ENCODE measurements around the gene MNAT1.
"Not testable (repeated sequence)": the region's sequence is repeated elsewhere in the genome, so short reads cannot be mapped to it uniquely, and the experiment has no call there.

MNAT1 gene

DNA sequence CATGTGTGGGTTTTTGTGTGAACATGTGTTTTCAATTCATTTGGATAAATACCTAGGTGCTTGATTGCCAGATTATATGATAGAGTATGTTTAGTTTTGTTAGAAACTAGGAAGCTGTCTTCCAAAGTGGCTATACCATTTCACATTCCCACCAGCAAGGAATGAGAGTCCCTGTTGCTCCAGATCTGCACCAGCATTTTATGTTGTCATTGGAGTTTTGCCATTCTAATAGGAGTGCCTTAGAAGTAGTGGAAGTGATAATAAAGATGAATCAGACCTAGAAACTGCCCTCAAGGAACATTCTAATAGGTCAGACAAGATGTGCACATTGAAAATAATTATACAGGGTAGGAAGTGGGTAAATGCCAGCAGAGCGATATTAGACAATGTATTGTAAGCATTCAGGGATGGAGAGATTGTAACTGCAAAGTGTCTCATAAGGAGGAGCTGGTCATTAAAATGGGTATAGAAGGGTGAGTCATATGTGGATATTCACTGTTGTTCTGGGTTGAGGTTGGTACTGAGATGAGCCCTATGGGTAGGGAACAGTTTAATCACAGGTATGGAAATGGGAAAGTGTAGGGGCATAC is 71.4 kb downstream of the MNAT1 start:
- DNase-seq (ENCODE audit: low read depth) = no peak

DNA sequence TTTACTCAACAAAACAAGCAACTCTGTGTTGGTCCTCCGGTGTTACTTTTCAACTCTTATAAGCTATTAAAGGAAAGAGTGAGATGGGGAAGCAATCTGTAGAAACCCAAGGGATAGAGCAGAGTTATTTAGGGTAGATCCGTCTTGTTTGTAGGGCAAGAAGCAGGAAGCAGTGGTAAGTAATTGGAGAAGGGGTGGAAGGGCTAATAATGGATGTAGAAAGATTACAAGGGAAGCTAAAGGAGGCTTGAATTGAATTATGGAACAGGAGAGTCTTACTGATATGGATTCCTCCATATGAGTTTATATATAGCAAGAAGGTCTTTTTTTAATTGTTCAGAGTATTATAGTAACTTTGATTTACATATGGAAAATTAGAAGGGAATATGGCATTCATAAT is 72.7 kb downstream of the MNAT1 start:
- DNase-seq (ENCODE audit: low read depth) = no peak

DNA sequence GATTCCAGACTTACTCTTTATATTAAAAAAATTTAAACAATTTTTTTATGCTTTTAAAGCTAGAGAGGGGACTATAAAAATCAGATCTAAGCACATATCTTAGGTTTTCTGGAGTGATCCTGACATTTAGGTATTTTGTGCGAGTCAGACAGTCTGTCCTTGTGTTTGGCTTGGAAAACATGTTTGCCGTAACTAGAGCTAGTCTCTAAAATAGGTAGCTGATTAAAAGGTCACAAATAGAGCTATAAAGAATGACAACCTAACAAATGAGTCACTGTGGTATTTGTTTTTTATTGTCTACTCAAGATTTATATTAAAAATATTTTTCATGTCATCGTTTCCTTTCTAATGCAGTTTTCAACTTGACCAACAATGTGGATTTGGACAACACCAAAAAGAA is 73.4 kb downstream of the MNAT1 start:
- no peak for DNase-seq (ENCODE audit: low read depth)

DNA sequence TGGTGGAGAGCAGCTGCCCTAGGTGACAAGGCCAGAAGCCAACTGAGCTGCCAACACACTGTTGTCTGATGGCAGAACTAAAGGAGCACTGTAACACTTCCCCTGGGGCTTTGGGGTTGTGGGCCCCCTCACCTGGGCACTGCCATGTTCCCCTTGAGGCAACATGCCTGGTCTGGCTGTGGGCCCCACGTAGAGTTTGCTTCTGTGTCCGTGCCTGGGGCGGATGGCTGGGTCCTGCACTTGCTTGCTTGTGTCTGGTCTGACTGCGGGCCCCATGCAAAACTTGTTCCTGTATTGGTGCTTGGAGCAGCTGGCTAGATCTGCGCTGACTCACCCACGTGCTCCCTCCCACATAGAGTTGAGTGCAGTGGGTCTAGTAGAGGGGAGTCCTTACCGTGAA is 78.4 kb downstream of the MNAT1 start:
- DNase-seq (ENCODE audit: low read depth) = no peak

DNA sequence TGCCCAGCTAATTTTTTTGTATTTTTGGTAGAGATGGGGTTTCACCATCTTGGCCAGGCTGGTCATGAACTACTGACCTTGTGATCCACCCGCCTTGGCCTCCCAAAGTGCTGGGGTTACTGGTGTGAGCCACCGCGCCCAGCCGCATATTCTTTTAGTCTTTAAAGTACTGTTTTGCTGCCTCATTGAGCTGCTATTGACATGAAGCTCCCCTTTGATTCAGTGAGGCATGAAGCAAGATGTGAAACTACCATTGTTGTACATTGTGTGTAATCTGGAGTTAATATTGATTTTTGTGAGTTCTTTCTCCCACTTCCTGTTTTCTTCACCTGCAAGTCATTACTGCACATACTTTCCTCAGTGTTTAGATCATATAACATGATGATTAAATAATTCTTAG is 80.8 kb downstream of the MNAT1 start:
- DNase-seq (ENCODE audit: low read depth) = no peak

DNA sequence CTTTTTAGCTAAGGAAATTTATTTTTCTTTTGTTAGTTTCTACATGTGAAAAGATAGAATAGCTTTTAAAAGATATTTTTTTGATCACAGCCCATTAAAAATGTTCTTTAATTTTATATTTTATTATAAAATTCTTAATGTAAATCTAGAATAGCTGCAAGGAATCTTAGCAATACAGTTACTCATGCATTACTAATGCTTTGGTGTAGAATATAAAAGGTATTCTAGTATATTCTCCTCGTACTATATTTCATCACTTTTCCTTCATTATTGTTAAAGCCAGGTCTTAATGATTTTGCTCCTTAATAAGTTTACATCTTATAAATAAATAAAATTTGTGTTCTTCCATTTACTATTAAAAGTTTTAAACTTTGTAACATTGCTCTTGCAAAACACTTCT is 82.6 kb downstream of the MNAT1 start:
- DNase-seq (ENCODE audit: low read depth) = no peak

DNA sequence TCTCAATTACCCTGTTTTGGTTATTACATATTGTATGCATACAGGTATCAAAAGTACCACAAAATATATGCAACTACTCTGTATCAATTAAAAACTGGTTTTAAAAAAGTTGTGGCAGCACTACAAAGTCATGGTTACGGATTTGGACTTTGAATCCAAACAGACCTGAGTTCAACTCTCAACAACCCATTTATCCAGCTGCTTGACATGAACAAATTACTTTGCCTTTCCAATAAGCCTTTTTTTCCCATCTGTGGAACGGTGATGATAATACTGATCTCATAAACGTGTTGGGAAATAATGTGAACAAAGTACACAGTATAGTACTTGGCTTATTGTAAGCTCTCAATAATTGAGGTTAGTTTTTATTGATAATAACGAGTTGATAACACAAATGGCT is 85.0 kb downstream of the MNAT1 start:
- no peak for DNase-seq (ENCODE audit: low read depth)

DNA sequence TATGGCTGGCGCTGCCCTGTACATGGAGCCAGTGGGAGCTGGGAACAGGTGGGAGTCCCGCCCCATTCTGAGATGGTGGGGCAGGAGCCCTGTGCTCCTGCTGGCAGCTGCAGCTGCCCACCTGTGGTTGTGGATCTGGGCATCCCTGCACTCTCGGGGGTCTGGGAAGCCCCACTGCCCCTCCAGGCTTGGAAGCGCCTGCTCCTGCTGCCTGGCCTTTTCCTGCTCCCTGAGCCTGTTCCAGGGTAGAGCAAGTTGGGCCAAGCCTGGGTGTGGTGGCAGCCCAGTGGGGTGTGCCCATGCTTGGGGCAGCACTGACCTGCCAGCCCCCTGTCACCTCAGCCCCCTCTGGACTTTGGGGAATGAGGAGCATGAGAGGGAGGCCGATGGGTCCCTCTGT is 104.0 kb downstream of the MNAT1 start:
- no peak for DNase-seq (ENCODE audit: low read depth)

DNA sequence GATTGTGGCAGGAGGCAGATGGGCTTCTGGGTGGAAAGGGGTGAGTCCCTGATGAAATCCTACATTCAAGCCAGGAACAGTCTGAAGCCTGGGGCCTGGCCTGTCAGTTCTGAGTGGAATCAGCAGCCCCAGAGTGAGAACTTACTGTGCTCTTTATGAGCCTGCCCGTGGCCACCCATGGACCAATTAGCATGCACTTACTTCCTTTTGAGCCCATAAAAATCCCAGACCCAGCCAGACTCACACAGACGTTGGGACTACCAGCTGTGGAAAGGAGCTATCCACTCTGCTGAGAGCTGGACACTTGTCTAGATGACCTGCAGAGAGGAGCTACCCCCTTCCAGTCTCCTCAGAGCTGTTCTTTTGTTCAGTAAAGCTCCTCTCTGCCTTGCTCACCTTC is 104.5 kb downstream of the MNAT1 start:
- DNase-seq (ENCODE audit: low read depth) = no peak

DNA sequence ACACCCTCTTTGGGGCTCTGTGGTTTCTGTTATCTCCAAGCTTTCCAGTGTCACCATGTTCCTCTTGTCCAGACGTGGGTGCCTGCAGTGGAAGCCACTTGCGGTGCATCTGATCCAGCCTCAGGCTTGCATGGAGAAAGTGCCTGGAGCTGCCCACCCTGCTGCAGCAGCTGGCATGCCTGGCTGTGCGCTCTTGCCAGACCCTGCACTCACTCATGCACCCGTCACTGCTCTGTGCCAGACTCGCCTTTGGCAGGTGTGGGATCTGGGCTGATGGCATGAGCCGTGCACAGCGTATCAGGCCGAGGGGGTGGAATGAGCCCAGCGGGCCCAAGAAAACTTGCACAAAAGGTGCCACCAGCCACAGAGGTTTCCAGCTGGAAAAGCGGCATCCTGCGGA is 105.1 kb downstream of the MNAT1 start:
- no peak for DNase-seq (ENCODE audit: low read depth)

DNA sequence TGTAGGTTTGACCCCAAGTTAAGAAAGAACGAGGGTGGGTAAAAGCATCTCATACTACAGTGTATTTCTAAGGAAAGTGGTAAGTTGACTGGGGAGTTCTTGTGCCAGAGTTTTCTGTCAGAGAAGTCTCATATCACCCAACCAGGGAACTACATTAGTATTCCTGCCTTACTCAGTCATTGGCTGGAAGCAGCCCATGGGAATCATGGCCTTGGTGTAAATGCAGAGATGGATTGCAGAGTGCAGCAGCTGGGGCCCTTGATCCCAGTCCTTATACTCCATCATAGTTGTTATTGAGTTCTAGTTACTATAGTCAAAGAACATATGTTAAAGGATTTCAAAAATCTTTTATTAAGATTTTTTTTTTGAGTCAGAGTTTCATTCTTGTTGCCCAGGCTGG is 105.8 kb downstream of the MNAT1 start:
- DNase-seq (ENCODE audit: low read depth) = no peak

DNA sequence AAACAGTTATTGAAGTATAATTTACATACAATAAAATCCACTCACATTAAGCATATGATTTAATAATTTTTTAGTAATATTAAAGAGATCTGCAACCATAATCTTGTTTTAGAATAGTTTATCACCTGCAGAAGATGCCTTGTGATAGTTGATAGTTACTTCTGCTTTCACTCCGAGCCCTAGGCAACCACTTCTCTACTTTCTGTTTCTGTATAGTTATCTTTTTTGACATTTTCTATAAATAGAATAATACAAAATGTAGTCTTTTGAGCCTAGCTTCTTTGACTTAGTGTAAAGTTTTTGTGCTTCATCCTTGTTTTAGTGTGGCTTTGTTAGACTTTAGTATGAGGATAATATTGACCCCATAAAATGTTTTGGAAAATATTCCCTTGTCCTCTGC is 111.0 kb downstream of the MNAT1 start:
- DNase-seq (ENCODE audit: low read depth) = no peak

DNA sequence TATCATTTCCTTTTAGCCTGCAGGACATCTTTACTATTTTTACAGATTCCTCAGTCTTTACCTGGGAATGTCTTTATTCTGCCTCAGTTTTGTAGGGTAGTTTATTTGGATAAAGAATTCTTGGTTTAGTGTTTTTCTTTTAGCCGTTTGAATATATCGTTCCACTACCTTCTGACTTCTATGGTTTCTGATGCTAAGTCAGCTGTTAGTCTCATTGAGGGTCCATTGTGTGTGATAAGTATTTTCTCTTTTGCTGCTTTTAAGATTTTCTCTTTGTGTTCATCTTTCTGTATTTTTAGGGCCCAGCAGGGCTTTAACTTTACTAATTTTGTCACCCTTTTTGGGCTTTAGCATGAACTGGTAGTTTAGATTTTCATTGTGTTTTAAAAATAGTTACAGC is 113.5 kb downstream of the MNAT1 start:
- no peak for DNase-seq (ENCODE audit: low read depth)

DNA sequence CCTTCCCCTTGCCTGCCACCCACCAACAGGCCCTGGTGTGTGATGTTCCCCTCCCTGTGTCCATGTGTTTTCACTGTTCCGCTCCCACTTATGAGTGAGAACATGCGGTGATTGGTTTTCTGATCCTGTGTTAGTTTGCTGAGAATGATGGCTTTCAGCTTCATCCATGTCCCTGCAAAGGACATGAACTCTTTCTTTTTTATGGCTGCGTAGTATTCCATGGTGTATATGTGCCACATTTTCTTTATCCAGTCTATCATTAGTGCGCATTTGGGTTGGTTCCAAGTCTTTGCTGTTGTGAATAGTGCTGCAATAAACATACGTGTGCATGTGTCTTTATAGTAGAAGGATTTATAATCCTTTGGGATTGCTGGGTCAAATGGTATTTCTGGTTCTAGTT is 117.1 kb downstream of the MNAT1 start:
- not testable (repeated sequence) for DNase-seq (ENCODE audit: low read depth)

DNA sequence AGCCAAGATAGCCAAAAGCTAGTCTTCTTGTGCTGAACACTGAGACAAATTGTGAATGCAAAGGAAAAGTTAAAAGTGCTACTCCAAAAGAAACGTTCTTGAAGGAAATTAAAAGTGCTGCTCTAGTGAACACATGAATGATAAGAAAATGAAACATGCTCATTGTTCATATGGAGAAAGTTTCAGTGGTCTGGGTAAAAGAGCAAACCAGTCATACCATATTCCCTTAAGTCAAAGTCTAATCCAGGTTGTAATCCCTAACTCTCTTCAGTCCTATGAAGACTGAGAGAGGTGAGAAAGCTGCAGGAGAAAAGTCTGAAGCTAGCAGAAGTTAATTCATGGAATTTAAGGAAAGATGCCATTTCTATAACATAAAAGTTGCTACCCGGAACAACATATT is 121.5 kb downstream of the MNAT1 start:
- no peak for DNase-seq (ENCODE audit: low read depth)

DNA sequence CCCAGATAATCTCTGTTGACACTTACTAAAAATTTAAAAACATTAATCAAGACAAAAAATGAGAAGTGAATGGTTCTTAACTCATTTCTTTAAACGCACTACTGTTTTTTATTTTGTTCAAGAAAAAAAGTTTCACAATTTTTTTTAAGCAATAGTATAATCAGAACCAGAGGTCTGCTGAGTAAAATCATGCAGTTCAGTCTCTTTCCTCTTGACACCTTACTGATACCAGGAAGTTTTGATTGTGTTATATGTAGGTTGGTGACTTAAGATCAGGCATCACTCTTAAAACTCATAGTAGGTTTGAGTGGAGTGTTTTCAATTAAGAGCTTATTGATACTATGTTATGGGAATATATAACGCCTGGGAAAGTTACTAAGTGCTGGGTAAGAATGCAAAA is 125.0 kb downstream of the MNAT1 start:
- DNase-seq (ENCODE audit: low read depth) = no peak

DNA sequence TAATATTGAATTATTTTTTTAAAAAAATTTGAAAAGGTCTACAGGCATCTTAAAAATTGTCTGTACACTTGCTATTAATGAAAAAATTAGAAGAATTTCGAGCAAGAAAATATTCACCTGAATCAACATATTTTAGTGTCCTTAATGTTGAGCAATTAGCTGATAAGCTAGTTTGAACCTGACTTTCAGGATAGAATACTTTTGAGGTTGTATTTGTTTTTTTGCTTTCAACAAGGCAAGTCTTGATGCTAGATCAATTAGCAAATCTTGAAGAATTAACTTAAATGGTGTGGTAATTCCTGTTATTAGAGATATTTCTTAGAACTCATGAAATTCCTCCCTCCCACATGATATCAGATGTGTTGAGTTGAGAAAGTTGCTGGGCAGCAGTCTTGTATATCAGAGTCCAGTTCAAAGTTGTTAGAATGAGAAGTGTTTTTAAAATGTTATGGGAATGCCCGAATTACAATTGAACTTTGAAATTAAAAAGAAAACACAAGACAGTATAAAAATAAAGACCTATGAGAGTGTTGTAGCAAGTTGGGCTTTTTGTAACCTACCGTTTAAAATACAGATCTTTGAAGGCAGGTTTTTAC is 127.1 kb downstream of the MNAT1 start:
- no peak for DNase-seq (ENCODE audit: low read depth)

DNA sequence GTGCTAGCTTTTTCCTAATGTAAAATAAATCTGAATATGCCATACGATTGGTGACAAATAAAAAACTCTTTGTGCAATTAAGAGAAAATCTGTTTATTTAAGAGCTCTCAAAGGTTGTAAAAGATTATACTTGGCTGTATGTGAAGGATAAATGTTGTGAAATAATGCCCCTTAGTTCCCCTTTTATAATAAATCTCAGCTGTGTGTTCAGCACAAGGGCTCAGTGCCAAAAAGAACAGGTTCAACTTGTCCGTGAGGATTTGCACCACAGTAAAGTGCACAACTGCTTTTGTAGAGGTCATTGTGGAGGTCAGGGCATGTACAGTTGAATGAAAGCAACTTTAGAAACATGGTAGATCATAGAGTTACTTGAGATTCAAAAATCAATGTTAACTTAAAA is 127.7 kb downstream of the MNAT1 start:
- DNase-seq (ENCODE audit: low read depth) = no peak

DNA sequence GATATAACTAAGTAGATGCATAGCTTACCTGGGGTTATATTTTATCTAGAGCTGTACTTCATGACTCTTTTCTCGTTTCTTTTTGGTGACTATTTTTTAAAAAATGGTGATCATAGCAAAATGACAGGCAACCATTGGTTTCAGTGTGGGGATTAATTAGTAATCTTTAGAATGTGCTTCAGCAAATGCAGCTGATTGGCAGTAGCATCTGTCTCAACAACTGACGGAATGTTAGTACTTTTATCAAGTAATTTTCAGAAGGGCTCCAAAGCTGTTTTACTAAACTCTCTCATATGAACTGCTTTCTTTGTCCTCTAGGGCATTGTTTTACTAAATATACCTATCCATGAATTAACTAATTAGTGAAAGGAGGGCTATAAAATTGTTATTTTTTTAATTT is 128.7 kb downstream of the MNAT1 start:
- no peak for DNase-seq (ENCODE audit: low read depth)

DNA sequence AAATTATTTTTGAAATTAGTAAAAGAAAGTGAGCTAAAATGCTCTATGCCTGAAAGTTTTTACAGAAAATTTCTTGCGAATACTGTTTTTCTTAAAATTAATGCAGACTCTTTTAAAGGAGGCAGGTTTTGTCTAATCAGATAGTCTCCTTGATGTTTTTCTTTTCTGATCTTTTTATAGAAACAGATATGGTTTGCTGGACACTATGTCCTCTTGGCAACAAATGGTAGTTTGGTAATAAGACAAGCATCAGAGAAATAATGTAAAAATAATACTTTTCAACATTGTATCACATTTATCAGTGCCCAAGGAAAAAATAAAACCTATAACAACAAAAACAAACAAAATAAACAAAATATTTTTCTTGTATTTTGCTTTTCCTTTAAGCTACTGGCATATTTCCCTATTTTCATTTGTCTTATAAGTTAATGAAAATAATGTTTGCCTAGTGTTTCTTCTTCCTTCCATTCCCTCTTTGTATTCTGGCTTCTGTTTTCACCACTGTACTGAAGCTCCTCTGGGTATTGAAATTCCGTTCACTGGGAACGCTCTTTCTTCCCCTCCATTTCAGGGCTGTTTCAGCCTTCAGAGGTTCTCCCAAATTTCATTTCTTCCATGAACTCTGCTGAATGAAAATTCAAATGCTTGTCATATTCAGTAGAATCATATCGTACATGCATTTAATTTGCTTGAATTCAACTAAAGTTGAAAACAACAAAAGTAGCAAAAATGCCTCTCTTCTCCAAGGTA is 131.0 kb downstream of the MNAT1 start:
- no peak for DNase-seq (ENCODE audit: low read depth)

DNA sequence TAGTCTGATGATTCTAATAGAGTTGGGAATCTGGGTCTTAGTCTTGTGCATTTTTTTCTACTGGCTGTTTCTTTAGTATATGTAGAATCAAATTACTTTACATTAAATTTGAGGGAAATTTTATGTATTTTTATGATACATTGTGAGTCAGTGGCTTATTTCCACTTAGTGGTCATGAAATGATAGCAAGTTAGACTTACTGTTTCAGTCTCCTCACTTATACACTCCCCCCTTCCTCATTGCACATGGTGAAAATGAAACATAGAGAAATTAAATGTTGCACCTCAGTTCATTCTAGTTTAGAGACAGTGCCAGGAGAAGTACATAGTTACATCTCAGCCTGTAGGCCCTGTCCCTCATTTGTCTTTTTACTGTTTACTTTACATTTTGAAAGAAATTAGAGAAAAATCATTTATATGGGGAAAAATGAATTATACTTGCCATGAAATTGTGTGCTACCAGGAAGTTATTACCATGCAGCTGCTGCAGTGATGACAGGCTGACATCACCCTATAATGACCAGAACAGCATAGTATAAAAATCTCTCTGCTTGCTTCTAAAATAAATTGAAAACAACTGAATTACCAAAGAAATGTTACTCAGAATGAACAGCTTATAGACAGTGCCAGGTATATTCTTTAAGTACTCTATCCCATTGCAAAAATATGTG is 133.1 kb downstream of the MNAT1 start:
- no peak for DNase-seq (ENCODE audit: low read depth)

DNA sequence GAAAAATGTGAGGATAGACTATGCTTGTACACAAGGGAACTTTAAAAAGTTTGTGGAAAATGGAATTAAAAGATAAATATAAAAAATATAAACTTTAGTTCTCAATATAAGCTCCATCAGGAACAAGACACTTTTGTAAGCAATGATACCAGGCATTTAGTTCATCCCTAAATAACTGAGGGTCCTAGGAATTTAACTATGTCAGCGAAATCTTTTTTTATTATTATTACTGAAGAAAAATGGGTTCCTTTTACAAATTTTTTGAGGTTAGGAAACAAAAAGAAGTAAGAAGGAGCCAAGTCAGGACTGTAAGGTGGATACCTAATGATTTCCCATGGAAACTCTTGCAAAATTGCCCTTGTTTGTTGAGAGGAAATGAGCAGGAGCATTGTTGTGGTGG is 143.6 kb downstream of the MNAT1 start:
- no peak for DNase-seq (ENCODE audit: low read depth)

DNA sequence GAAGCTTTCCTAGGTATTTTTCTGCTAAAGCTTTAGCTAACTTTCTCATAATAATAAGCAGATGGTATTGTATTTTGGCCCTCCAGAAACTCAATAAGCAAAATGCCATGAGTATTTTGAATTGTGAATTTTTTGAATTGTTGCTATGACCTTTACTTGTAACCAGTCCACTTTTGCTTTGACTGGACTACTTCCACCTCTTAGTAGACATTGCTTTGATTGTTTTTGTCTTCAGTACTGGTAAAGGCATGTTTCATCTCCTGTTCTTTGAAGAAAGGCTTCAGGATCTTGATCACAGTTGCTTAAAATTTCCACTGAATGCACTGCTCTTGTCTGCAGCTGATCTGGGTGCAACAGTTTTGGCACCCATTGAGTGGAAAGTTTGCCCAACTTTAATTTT is 144.0 kb downstream of the MNAT1 start:
- no peak for DNase-seq (ENCODE audit: low read depth)
